ENCODE data around the gene CD99.
A peak's percentile ranks its signal among the peaks of the same experiment; 100 is the strongest.

The CD99 gene

DNA sequence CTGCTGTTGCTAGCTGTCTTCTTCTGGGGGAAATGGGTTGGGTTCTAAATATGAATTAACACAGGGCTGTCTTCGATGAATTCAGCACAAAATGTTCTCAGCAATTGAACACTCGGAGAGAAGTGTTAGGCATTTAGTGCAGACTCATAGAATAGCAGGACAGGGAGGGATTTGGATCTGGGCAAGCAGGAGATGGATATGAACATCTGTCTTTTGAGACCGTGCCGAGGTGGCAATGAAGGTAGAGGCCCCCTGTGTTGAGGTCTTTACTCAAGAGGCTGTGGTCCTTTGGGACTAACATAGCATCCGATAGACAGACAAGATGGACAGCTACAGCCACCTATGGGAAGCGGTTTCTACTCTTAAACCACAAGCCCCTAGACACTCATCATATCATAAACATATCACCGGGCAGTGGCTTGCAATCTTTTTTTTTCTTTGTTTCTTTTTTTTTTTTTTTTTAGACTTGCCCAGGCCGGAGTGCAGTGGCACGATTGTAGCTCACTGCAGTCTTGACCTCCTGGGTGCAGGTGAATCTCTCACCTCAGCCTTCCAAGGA, 6.7 kb downstream of the CD99 start:
- DNase-seq (ENCODE audit: extremely low read depth in 1 of 2, low read depth in 1 of 2), result no peak

GRCh38 chrX:2698604-2699003, 7.5 kb downstream of the CD99 start:
- no peak for DNase-seq (ENCODE audit: extremely low read depth in 1 of 2, low read depth in 1 of 2)

DNA sequence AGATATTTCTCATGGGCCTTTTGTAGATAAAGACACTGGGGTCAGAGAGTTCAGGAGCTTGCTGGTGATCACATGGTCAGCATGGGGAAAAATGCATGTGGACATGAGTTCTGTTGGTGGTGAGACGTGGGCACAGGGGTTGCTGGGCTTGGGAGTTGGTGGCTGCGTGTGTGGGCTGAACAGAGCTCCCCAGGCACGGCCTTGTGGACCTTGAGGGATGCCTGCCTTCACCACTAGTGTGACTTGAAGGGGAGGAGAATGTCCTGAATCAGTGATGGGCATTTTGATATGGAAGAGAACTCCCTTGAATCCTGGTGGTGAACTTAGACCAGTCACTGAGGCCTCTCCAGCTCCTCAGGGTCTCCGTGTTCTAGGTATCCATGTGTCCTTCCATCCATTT, 8.9 kb downstream of the CD99 start:
- no peak for DNase-seq (ENCODE audit: extremely low read depth in 1 of 2, low read depth in 1 of 2)

GRCh38 chrX:2700405-2701320, 9.6 kb downstream of the CD99 start:
- DNase-seq (ENCODE audit: extremely low read depth in 1 of 2, low read depth in 1 of 2), result no peak

GRCh38 chrX:2701600-2701999, 10.5 kb downstream of the CD99 start:
- no peak for DNase-seq (ENCODE audit: extremely low read depth in 1 of 2, low read depth in 1 of 2)

- DNase-seq (ENCODE audit: extremely low read depth in 1 of 2, low read depth in 1 of 2), result no peak
Observed at GRCh38 chrX:2703991-2704369, 12.9 kb downstream of the CD99 start.

DNA sequence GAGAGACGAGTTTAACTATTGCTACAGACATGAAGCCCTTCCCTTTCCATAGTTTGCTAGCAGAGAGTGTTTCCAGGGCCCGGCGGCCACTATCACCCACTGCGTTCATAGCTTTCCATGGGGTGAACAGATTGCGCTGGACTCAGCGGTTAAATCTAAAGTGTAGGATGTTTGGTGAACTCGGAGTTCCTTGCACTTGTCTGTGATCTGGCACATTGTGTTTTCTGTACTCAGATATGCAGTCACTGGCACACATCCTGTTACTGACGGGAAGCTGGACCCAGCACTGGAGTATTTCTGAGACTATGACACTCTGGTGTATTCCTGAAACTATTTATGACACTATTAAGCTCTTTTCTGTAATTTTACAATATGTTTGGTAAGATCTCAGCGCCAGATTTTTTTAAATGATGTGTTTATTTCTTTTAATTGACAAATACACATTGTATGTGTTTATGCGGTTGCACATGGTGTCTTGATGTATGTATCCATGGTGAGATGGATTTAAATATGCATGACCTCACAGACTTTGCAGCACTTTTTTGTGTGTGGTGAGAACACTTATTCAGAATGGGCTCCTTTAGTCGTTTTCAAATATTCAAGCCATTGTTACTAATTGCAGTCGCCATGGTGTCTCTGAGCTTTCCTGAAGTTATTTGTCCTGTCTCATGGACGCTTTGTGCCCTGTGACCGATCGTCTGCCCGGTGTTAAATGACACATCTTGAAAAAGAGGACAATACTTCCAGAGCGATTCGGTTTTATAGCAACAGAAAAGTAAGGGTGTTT, 14.1 kb downstream of the CD99 start:
- no peak for DNase-seq (ENCODE audit: extremely low read depth in 1 of 2, low read depth in 1 of 2)

DNA sequence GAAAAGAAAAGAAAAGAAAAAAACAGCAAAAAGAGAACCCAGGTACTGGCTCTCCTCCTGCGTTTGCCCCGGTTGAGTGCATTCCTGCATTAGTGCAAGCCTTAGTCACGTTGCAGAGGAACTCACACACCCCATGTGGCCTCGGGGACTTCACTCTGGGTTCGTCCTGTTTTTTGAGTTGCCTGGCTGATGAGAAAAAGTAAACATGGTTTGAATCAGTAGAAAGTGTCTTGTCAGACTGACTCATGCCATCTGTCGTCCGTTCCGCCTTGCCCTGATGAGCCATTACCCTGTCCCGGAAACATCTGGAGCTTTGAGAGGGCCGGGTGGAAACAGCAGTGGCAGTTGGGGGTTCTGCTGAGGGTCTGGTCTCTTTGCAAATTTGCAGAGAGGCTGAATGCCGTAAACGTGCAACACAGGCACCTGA, 16.3 kb downstream of the CD99 start:
- DNase-seq (ENCODE audit: extremely low read depth in 1 of 2, low read depth in 1 of 2), result peak in 1 of 2 donors; percentile 65

GRCh38 chrX:2708021-2708420, 16.9 kb downstream of the CD99 start:
- DNase-seq (ENCODE audit: extremely low read depth in 1 of 2, low read depth in 1 of 2), result no peak

- no peak for DNase-seq (ENCODE audit: extremely low read depth in 1 of 2, low read depth in 1 of 2)
Observed at GRCh38 chrX:2708592-2709188, 17.6 kb downstream of the CD99 start.

DNA sequence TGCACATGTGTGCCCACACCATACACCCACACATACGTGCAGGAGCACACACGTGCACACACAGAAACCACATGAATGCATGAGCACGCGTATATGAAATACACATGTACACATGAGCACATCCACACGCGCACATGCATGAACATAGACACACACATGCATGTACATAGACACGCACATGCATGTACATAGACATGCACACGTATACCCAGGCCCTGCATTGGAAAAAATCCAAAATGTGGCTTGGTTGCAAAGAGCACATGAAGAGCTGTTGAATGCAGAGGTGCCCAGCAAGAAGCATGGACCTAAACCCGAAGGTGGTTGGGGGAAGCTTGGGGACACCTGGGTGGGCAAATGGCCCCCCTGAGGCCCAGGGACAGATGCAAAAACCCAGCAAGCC, 18.5 kb downstream of the CD99 start:
- DNase-seq (ENCODE audit: extremely low read depth in 1 of 2, low read depth in 1 of 2), result no peak

DNA sequence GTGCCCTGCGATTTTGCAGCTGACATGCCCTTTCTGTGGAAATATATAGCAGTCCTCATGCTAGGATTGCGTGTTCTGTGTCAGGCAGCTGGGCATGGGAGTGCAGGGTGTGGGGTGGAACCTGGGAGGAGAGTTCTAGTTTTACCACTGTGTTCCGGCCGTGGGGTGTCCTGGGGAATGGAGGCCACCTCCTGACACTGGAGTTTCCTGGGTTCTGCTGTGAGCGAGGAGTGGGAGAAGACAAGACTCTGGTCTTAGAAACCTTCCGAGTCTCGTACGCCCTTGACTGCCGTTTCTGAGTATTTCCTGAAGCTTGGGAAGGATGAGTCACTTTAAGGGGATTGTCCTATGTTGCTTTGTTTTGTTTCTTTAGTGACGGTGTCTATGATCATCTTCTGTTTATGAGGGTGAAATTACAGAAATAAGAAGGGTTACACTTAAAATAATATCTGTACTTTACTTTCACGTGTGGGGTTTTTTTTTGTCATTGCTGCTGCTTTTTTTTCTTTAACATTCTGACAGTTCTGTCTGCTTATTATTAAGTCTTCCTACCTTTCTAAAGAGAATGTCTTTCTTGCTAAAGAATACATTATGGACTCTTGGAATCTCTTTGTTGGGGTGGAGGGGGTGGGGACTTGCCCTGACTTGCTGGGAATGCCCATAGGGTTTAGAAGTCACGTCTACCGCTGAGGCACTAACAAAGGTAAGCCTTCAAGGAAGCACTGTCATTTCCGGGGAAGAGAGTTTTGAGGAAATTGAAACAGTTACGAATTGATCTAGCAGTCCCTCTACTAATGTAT, 19.1 kb downstream of the CD99 start:
- no peak for DNase-seq (ENCODE audit: extremely low read depth in 1 of 2, low read depth in 1 of 2)

GRCh38 chrX:2711441-2711840, 20.3 kb downstream of the CD99 start:
- DNase-seq (ENCODE audit: extremely low read depth in 1 of 2, low read depth in 1 of 2), result no peak

DNA sequence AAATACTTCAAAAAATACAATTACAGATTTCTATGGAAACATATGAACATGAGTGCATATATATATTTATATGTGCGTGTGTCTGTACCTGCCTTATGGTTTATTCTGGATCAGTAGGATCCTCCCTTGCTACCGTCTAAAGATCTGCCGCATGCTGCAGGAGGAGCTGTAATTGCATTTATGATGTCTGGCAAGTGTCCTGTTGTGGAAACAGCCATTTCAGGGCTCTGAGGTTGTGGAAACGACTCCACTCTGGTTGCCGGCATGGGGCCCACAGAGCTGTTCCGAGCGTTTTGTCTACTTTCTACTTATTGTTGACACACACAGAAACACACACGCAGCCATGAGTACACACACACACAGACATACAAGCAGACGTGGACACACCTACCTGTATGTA, 21.3 kb downstream of the CD99 start:
- DNase-seq (ENCODE audit: extremely low read depth in 1 of 2, low read depth in 1 of 2), result no peak

GRCh38 chrX:2712890-2713840, 22.1 kb downstream of the CD99 start:
- no peak for DNase-seq (ENCODE audit: extremely low read depth in 1 of 2, low read depth in 1 of 2)

GRCh38 chrX:2714551-2714950, 23.5 kb downstream of the CD99 start:
- DNase-seq (ENCODE audit: extremely low read depth in 1 of 2, low read depth in 1 of 2), result no peak

DNA sequence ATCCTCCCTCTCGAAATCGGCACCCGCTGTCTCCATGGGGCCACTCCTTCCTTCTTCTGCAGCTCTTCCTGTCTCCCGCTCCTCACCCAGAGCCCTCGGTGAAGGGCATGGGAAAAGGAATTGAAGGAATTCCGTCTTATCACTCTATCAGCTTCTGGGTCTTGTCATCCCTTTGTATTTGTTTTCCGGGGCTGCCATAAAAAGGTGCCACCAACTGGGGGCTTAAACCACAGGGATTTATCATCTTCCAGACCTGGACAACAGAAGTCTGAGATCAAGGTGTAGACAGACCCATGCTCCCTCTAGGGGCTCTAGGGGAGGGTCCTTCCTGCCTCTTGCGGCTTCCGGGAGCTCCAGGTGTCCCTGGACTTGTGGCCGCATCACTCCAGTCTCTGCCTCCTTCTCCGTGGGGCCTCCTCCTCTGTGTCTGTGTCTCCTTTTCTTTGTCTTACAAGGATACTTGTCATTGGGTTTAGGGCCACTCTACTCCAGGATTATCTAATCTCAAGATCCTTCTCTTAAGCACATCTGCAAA, 24.0 kb downstream of the CD99 start:
- DNase-seq (ENCODE audit: extremely low read depth in 1 of 2, low read depth in 1 of 2), result no peak

- no peak for DNase-seq (ENCODE audit: extremely low read depth in 1 of 2, low read depth in 1 of 2)
Observed at GRCh38 chrX:2717312-2717711, 26.2 kb downstream of the CD99 start.

- no peak for DNase-seq (ENCODE audit: extremely low read depth in 1 of 2, low read depth in 1 of 2)
Observed at GRCh38 chrX:2718821-2719220, 27.7 kb downstream of the CD99 start.

Measured in stimulated activated CD8-positive, alpha-beta memory T cell treated with anti-CD3 and anti-CD28 coated beads, Interleukin-7, amount 100 ng/mL, for 48 hours (primary cell).